Fibroblast of the aortic adventitia (primary cell): Measurements from ENCODE around the gene KRTAP4-6. TPM values are rescaled to one million over a fixed set of nuclear protein-coding genes. Genes with fewer than 3 reads are reported as not detected.

ENCODE experiments used
- DNase-seq: peaks from one replicate; pipeline ENCODE4 v3.0.0-alpha.2; 2010; ENCODE audit warnings: low read depth
- H3K4me3 ChIP-seq: 2 replicates; pipeline ENCODE4 v1.5.1; 2011; ENCODE audit warnings: low read depth, mild to moderate bottlenecking, control low read depth, low read length, moderate library complexity
- total RNA-seq: library from RNA; depleted of rRNA; stranded (reverse); fragments of >200 nt; gene quantifications from 2 replicates; pipeline ENCODE4 v1.2.3, GENCODE V29; 2012; ENCODE audit warnings: low replicate concordance
- TF ChIP-seq, protein P1 (sequence below): IDR thresholded peaks from 2 replicates; pipeline ENCODE4 v1.5.1; 2011; ENCODE audit warnings: mild to moderate bottlenecking, low read length, control low read depth, inconsistent platforms; ENCODE audit not compliant: insufficient read depth

The KRTAP4-6 gene
- total RNA-seq, 1 donor: not detected

GRCh38 chr17:41177727-41178271, 37.5 kb upstream of the KRTAP4-6 start, which contains the start of gene KRTAP4-2:
Gene KRTAP4-2, minus strand, starts transcription at chr17:41178221. Its CDS starts 57 bp downstream, at chr17:41178164.
- no peak within 1 kb of the TSS for H3K4me3 ChIP-seq
- no peak for DNase-seq
- TF ChIP-seq, protein P1, sequence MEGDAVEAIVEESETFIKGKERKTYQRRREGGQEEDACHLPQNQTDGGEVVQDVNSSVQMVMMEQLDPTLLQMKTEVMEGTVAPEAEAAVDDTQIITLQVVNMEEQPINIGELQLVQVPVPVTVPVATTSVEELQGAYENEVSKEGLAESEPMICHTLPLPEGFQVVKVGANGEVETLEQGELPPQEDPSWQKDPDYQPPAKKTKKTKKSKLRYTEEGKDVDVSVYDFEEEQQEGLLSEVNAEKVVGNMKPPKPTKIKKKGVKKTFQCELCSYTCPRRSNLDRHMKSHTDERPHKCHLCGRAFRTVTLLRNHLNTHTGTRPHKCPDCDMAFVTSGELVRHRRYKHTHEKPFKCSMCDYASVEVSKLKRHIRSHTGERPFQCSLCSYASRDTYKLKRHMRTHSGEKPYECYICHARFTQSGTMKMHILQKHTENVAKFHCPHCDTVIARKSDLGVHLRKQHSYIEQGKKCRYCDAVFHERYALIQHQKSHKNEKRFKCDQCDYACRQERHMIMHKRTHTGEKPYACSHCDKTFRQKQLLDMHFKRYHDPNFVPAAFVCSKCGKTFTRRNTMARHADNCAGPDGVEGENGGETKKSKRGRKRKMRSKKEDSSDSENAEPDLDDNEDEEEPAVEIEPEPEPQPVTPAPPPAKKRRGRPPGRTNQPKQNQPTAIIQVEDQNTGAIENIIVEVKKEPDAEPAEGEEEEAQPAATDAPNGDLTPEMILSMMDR: no peak

DNA sequence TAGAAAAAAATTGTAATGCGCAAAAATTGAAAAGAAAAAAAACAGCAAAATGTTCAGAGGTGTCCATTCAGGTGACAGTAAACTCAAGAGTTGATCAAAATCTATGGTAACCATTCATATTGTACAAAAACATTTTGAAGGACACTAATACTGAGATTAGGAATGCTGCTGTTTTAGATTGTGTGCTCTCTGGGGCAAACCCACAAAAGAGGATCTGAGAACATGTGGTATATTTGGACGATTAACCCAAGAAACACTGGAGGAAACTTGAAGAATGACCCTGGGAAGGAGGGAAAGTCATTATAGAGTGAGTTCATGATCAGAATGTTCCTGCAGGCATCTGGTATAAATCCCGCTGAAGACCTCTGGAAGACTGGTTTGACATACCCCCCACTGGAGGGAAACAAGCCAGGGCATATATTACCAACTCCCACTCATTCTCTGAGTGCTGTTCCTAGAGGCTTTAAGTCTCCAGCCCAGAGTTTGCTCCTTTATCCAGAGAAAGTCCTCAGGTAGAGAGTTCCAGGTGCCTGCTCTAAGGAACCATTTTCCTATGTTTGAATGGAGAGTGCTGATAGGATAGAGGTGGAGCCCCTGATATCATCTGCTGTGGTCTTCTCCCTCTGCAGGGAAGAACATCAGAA, 36.5 kb upstream of the KRTAP4-6 start:
- no peak overlapping the region for H3K4me3 ChIP-seq
- TF ChIP-seq, protein P1: no peak
- DNase-seq: no peak

DNA sequence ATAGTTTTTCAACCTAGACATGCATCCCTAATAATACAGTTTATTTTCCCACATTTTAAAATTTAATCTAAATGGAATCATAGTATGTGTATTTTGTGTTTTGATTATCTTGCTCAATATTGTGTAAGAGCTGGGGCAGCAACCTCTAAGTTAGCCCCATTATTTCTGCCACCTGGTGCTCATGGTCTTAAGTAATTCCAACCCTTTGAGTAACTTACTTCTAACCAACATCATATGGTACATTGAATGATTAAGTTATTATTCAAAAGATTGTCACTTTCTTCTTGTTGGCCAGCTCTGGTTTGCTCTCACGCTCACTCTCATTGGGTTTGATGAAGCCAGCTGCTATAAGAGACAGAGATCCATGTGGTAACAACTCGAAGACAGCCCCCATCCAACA, 31.5 kb upstream of the KRTAP4-6 start:
- DNase-seq: peak; percentile 19

DNA sequence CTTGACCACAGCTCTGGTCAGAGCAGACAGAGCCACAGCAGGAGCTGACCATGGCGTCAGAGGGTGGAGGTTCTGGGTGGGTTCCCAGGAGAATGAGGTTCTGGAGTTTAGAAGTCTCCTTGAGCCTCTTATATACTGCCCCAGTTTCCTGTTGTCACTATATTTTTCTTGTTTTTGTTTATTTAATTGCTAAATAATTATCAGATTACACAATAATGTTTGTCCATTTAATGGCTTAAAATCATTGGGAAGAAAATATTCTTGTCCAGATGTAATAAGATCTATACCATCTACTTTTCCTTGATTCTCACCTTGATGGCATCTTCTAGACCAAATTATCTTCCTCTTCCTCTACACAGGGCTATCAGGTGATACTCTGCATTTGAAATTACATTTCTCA, 27.8 kb upstream of the KRTAP4-6 start, which contains the start of gene KRTAP4-3:
Gene KRTAP4-3 (minus strand): TSS at position 101 of the 400 bp plus-strand sequence. CDS start 49 bp downstream, at position 52.
- no peak for DNase-seq
- H3K4me3 ChIP-seq: no peak within 1 kb of the TSS
- TF ChIP-seq, protein P1: no peak

More for the DNA sequence above, 31.5 kb upstream of the KRTAP4-6 start:
- H3K4me3 ChIP-seq: no peak overlapping the region
- TF ChIP-seq, protein P1: no peak

DNA sequence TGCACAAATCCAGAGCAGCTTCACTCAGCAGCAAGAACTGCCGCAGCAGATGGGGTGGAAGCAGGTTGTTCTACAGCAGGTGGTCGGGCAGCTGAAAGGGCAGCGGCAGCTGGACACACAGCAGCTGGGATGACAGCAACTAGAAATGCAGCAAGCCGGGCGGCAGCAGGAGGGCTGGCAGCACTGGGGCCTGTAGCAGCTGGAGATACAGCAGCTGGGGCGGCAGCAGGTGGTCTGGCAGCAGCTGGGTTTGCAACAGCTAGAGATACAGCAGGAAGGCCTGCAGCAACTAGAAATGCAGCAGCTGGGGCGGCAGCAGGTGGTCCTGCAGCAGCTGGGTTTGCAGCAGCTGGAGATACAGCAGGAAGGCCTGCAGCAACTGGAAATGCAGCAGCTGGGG, 27.2 kb upstream of the KRTAP4-6 start:
- TF ChIP-seq, protein P1: no peak

DNA sequence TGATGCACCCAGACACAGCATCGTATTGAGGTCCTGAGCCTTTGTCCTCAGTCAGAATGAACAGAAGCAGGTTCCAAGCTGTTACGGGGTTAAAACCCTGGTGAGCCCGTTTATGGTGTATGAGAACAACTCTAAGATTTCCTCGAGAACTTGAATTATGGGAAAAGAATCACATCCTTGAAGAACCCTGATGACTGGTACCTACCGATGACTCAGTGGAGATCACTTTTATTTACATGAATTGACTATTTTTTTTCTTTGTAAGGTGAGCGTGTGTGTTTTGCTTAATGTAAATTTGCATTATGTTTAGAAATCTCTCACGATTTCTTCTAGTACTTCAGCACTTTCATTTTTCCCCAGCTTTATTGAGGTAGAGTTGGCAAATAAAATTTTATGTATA, 23.5 kb upstream of the KRTAP4-6 start:
- TF ChIP-seq, protein P1: no peak
- H3K4me3 ChIP-seq: no peak overlapping the region
- DNase-seq: no peak

More for the DNA sequence above, 27.2 kb upstream of the KRTAP4-6 start:
- no peak overlapping the region for H3K4me3 ChIP-seq
- DNase-seq: no peak
